Tibial nerve (tissue), 3 donors: ENCODE data around the gene ZNHIT1.

Source experiments
- CTCF ChIP-seq, 5 experiments: fragments of 200-600 bp in 3 of 5; fragments of 450-650 bp in 2 of 5; sonication (generic) in 3 of 5; IDR thresholded peaks; one replicate each; pipeline ENCODE4 v1.5.1; 2016 to 2019; ENCODE audit warnings: antibody characterized with exemption in 5 of 5, mild to moderate bottlenecking in 3 of 5, moderate library complexity in 2 of 5
- POLR2A ChIP-seq, 2 donors: fragments of 450-650 bp; IDR thresholded peaks; one replicate each; pipeline ENCODE4 v1.6.1; 2017; ENCODE audit warnings: antibody characterized with exemption in 2 of 2, mild to moderate bottlenecking in 2 of 2, moderate library complexity in 2 of 2

DNA sequence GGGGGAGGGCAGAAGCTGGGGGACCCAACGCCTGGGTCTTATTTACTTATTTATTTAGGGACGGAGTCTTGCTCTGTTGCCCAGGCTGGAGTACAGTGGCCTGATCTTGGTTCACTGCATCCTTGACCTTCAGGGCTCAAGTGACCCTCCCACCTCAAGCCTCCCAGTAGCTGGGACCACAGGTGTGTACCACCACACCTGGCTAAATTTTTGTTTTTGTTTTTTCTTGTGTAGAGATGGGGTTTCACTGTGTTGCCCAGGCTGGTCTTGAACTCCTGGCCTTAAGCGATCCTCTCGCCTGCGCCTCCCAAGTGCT lies 15.4 kb upstream of the ZNHIT1 start:
- TF ChIP-seq CTCF (IDR thresholded peaks at IDR 0.05) (no peak), POLR2A (IDR thresholded peaks at IDR 0.05) (no peak)
